Measurements from ENCODE around the gene NKD2. TPM values are rescaled to one million over a fixed set of nuclear protein-coding genes. Genes with fewer than 3 reads are reported as not detected.
A peak's percentile ranks its signal among the peaks of the same experiment; 100 is the strongest.

Gene NKD2
- total and polyA plus RNA-seq, 11 donors: 0.56 to 6.6 (median 2.3) TPM

- intact Hi-C loops (cut with DNase I): loop anchor here in 4 of 10 donors (5.0 kb wide), 2 partner anchors 147 to 172 kb away; no protein-coding TSS in a partner anchor
- peak in 3 of 5 donors; percentile 11 to 52 (median 21) for DNase-seq
- no peak overlapping the region for H3K4me3 ChIP-seq
- H3K27ac ChIP-seq: no peak overlapping the region
- H3K9me3 ChIP-seq: no peaks in the 10 kb centered on the region
- peaks cover 0 to 63% (median 19%) of the 10 kb centered on the region in 12 donors for H3K4me1 ChIP-seq
- ATAC-seq: no peak
- TF ChIP-seq CTCF (IDR thresholded peaks at IDR 0.05): no peak
- no peak for TF ChIP-seq POLR2A (IDR thresholded peaks at IDR 0.05)
- 81 to 93% (median 88%) methylated on average over 3 to 4 of the region's 4 CpGs for WGBS, 4 donors
- no peaks in the 10 kb centered on the region for H3K36me3 ChIP-seq
- H3K27me3 ChIP-seq: no peaks in the 10 kb centered on the region
Observed at GRCh38 chr5:994821-995220, 13.8 kb upstream of the NKD2 start.

GRCh38 chr5:995318-995717 is 13.3 kb upstream of the NKD2 start:
- WGBS, 4 donors: 84 to 90% (median 89%) methylated on average over 4 of the region's 4 CpGs
- Histone ChIP-seq H3K36me3 (no peaks in the 10 kb centered on the region), H3K27ac (no peak overlapping the region), H3K4me3 (no peak overlapping the region), H3K9me3 (no peaks in the 10 kb centered on the region), H3K27me3 (no peaks in the 10 kb centered on the region), H3K4me1 (peaks cover 0 to 58% (median 14%) of the 10 kb centered on the region in 12 donors)
- DNase-seq: peak in 2 of 5 donors; percentile 14 to 50
- ATAC-seq: no peak
- intact Hi-C loops (cut with DNase I): no loop called here
- TF ChIP-seq CTCF (IDR thresholded peaks at IDR 0.05) (no peak), POLR2A (IDR thresholded peaks at IDR 0.05) (no peak)

- DNase-seq (peak; percentile 33 to 74 (median 55)), ATAC-seq (peak; percentile 50 to 72 (median 62))
- no peak for TF ChIP-seq POLR2A (IDR thresholded peaks at IDR 0.05)
- no peak for TF ChIP-seq CTCF (IDR thresholded peaks at IDR 0.05)
- Histone ChIP-seq H3K36me3 (no peaks in the 10 kb centered on the region), H3K27me3 (no peaks in the 10 kb centered on the region), H3K9me3 (no peaks in the 10 kb centered on the region), H3K4me1 (peaks cover 0 to 46% (median 8%) of the 10 kb centered on the region in 12 donors), H3K27ac (peak overlapping the region in 9 of 12 donors; percentile 2 to 85 (median 62)), H3K4me3 (peak overlapping the region in 11 of 12 donors; percentile 9 to 59 (median 42))
- 13 to 23% (median 20%) methylated on average over 4 of the region's 4 CpGs for WGBS, 4 donors
- intact Hi-C loops (cut with DNase I): no loop called here
Observed at GRCh38 chr5:997001-997474, 11.6 kb upstream of the NKD2 start.

GRCh38 chr5:997711-998110 is 10.9 kb upstream of the NKD2 start:
- Histone ChIP-seq H3K4me1 (peaks cover 0 to 39% (median 8%) of the 10 kb centered on the region in 12 donors), H3K9me3 (no peaks in the 10 kb centered on the region), H3K4me3 (no peak overlapping the region), H3K27me3 (no peaks in the 10 kb centered on the region), H3K27ac (peak overlapping the region in 3 of 12 donors; percentile 34 to 81 (median 48)), H3K36me3 (no peaks in the 10 kb centered on the region)
- no peak for ATAC-seq
- WGBS, 4 donors: 86 to 91% (median 89%) methylated on average over 6 of the region's 6 CpGs
- TF ChIP-seq CTCF (IDR thresholded peaks at IDR 0.05) (no peak), POLR2A (IDR thresholded peaks at IDR 0.05) (no peak)
- DNase-seq: peak; percentile 3 to 50 (median 13)
- intact Hi-C loops (cut with DNase I): no loop called here
